VCaP (cell line): ENCODE measurements around the gene STS.
A peak's percentile ranks its signal among the peaks of the same experiment; 100 is the strongest.

Experiments used
- H3K27ac ChIP-seq: fragments of 450-650 bp; 2 replicates; pipeline ENCODE4 v1.5.1; 2017
- TF ChIP-seq, protein P1 (sequence below): fragments of 450-650 bp; conservative IDR thresholded peaks from 2 replicates; pipeline ENCODE4 v1.5.1; 2017; ENCODE audit warnings: mild to moderate bottlenecking, moderate library complexity

STS gene

GRCh38 chrX:7184816-7185215 lies 37.3 kb downstream of the STS start:
- no peak overlapping the region for H3K27ac ChIP-seq
- TF ChIP-seq, protein P1, sequence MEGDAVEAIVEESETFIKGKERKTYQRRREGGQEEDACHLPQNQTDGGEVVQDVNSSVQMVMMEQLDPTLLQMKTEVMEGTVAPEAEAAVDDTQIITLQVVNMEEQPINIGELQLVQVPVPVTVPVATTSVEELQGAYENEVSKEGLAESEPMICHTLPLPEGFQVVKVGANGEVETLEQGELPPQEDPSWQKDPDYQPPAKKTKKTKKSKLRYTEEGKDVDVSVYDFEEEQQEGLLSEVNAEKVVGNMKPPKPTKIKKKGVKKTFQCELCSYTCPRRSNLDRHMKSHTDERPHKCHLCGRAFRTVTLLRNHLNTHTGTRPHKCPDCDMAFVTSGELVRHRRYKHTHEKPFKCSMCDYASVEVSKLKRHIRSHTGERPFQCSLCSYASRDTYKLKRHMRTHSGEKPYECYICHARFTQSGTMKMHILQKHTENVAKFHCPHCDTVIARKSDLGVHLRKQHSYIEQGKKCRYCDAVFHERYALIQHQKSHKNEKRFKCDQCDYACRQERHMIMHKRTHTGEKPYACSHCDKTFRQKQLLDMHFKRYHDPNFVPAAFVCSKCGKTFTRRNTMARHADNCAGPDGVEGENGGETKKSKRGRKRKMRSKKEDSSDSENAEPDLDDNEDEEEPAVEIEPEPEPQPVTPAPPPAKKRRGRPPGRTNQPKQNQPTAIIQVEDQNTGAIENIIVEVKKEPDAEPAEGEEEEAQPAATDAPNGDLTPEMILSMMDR: no peak

GRCh38 chrX:7188672-7189071 lies 41.2 kb downstream of the STS start:
- no peak overlapping the region for H3K27ac ChIP-seq
- TF ChIP-seq, protein P1: no peak

DNA sequence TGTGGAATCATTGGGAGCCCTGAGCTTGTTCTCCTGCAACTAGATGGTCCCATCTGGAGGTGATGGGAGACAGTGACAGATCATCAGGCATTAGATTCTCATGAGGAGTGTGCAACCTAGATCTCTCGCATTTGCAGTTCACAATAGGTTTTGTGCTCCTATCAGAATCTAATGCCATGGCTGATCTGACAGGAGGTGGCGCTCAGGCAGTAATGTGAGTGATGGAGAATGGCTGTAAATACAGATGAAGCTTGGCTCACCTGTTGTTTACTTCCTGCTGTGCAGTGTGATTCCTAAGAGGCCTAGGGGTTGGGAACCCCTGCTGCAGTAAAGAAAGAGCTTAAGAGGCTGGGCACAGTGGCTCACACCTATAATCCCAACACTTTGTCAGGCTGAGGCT lies 42.6 kb downstream of the STS start:
- no peak overlapping the region for H3K27ac ChIP-seq
- TF ChIP-seq, protein P1: no peak; the same call in 1 of the 2 replicates

DNA sequence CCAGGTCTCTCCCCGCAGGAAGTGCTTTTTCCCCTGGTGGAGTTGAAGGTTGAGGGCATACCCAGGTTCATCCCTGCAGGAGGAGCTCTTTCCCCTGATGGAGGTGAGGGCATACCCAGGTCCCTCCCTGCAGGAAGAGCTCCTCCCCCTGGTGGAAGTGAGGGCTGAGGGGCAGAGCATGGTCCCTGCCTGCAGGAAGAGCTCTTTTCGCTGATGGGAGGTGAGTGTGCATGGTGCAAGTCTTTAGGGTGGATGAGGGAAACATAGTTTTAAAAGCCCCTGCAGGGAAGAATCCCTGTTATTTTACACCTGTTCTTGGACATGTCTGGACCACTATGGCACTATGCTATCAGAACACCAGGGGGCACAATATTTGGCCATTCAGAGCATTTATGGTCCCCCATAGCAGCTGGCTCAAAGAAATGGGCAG lies 44.2 kb downstream of the STS start:
- no peak overlapping the region for H3K27ac ChIP-seq
- TF ChIP-seq, protein P1: peak; percentile 11; the same call in 1 of the 2 replicates

DNA sequence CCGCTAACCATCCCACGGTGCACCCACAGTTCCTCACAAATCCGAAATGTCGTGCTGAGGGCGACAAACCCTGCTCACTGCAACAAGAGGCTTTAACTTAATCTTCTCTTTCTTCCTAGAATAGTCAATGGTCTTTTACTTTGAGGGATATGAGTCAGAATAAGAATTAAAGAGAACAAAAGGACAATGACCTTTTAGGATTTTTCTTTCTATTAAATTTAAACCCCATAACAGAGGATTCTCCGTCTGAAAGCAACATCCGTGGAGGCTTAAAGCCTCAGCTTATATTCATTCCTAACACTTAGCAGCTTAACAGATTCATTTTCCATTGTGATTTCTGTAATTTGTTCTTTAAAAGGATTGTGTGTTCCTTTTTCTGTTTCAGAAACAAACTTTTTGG lies 45.4 kb downstream of the STS start:
- TF ChIP-seq, protein P1: no peak
- H3K27ac ChIP-seq: no peak overlapping the region

- H3K27ac ChIP-seq: no peak overlapping the region
- TF ChIP-seq, protein P1: no peak
These were observed 47.1 kb downstream of the STS start for GRCh38 chrX:7194606-7195005.
